H1 (cell line): ENCODE results near the gene GP2. TPM values are rescaled to one million over a fixed set of nuclear protein-coding genes. Genes with fewer than 3 reads are reported as not detected.

ENCODE experiments used
- CTCF ChIA-PET: fragments of 300-600 bp; sonication (Branson Sonifier 250); formaldehyde crosslinking; loops from one replicate; lab custom pipeline; 2021; ENCODE audit not compliant: partially characterized antibody; lab: Charles Lee
- POLR2A ChIA-PET: fragments of 300-600 bp; sonication (Branson Sonifier 250); formaldehyde crosslinking; loops from one replicate; lab custom pipeline; 2021; ENCODE audit warnings: inconsistent platforms; ENCODE audit not compliant: partially characterized antibody; lab: Charles Lee
- DNase-seq, 2 experiments: peaks; one replicate each; pipeline versions ENCODE4 v3.0.0 to v3.0.0-alpha.2; 2010 to 2022; ENCODE audit warnings: low spot score in 2 of 2, low read depth in 1 of 2, mixed read lengths in 1 of 2
- FAIRE-seq: peaks from 2 replicates; lab custom pipeline; 2011; peaks lifted over from hg19 to GRCh38; lab: Jason Lieb, UNC
- H2AFZ ChIP-seq: 2 replicates; pipeline ENCODE4 v1.8.1; 2012; ENCODE audit warnings: low read length, inconsistent platforms
- H2AK5ac ChIP-seq: 2 replicates; pipeline ENCODE4 v1.6.1; 2013; ENCODE audit warnings: low read depth, low read length
- H2BK120ac ChIP-seq: replicated peaks from 2 replicates; pipeline ENCODE3; 2013; ENCODE audit warnings: low read depth, low read length, inconsistent platforms
- H2BK12ac ChIP-seq: 2 replicates; pipeline ENCODE4 v1.6.1; 2013; ENCODE audit warnings: low read depth, low read length
- H2BK15ac ChIP-seq: 2 replicates; pipeline ENCODE4 v1.6.1; 2013; ENCODE audit warnings: low read length
- H2BK20ac ChIP-seq: 2 replicates; pipeline ENCODE4 v1.6.1; 2013; ENCODE audit warnings: low read length
- H2BK5ac ChIP-seq: 2 replicates; pipeline ENCODE4 v1.6.1; 2013; ENCODE audit warnings: low read depth, low read length
- H3K14ac ChIP-seq: 2 replicates; pipeline ENCODE4 v1.6.1; 2013; ENCODE audit warnings: inconsistent platforms; ENCODE audit not compliant: insufficient read length
- H3K18ac ChIP-seq: 2 replicates; pipeline ENCODE4 v1.6.1; 2013; ENCODE audit warnings: low read length; ENCODE audit errors: extremely low read depth
- H3K23ac ChIP-seq: 2 replicates; pipeline ENCODE4 v1.6.1; 2013; ENCODE audit warnings: inconsistent platforms; ENCODE audit not compliant: insufficient read length
- H3K23me2 ChIP-seq: 2 replicates; pipeline ENCODE4 v1.6.1; 2013; ENCODE audit warnings: low read depth, low read length
- H3K27ac ChIP-seq: 2 replicates; pipeline ENCODE4 v1.6.1; 2011; ENCODE audit warnings: low read depth, low read length, inconsistent platforms
- H3K27me3 ChIP-seq, 4 experiments: replicated peaks in 1 of 4; 1 replicate in 1 of 4; 2 replicates in 3 of 4; pipeline versions ENCODE4 v1.6.1 to v1.8.1; 2011 to 2013; ENCODE audit warnings: low read length in 3 of 4, mild to moderate bottlenecking in 3 of 4, inconsistent platforms in 2 of 4, mixed read lengths in 2 of 4, moderate library complexity in 1 of 4; ENCODE audit not compliant: control insufficient read depth in 3 of 4, insufficient read depth in 3 of 4; ENCODE audit errors: extremely low read depth in 1 of 4
- H3K36me3 ChIP-seq, 4 experiments: 2 replicates each; pipeline versions ENCODE4 v1.6.1 to v1.8.1; 2011 to 2013; ENCODE audit warnings: mild to moderate bottlenecking in 4 of 4, low read length in 3 of 4, moderate library complexity in 2 of 4, control low read depth in 1 of 4, inconsistent platforms in 1 of 4; ENCODE audit not compliant: insufficient read depth in 4 of 4, control insufficient read depth in 2 of 4
- H3K4ac ChIP-seq: replicated peaks from 2 replicates; pipeline ENCODE3; 2013; ENCODE audit warnings: low read length, low read depth, mixed read lengths, inconsistent platforms; ENCODE audit not compliant: insufficient read length
- H3K4me1 ChIP-seq, 4 experiments: replicated peaks in 1 of 4; 1 replicate in 1 of 4; 2 replicates in 3 of 4; pipeline versions ENCODE4 v1.6.1 to v1.8.1; 2011 to 2013; ENCODE audit warnings: low read length in 3 of 4, inconsistent platforms in 2 of 4, mixed read lengths in 1 of 4; ENCODE audit not compliant: insufficient read depth in 4 of 4, control insufficient read depth in 3 of 4
- H3K4me2 ChIP-seq, 2 experiments: 2 replicates each; pipeline versions ENCODE4 v1.6.1 to v1.8.1; 2011 to 2013; ENCODE audit warnings: low read depth in 2 of 2, low read length in 2 of 2, control low read depth in 1 of 2, inconsistent platforms in 1 of 2, mild to moderate bottlenecking in 1 of 2; ENCODE audit not compliant: insufficient read depth in 1 of 2
- H3K4me3 ChIP-seq, 4 experiments: fragments of 200-600, 300-600 bp in 1 of 4; sonication (generic), shearing (Covaris generic), sonication (Bioruptor Twin) in 1 of 4; 2 replicates each; pipeline versions ENCODE4 v1.5.1 to v1.8.1; 2011 to 2016; ENCODE audit warnings: low read length in 4 of 4, low read depth in 3 of 4, control low read depth in 2 of 4, inconsistent platforms in 2 of 4, mild to moderate bottlenecking in 2 of 4, mixed read lengths in 1 of 4, moderate library complexity in 1 of 4; ENCODE audit not compliant: insufficient read depth in 2 of 4; ENCODE audit errors: extremely low read depth in 1 of 4
- H3K56ac ChIP-seq: replicated peaks from 2 replicates; pipeline ENCODE3; 2013; ENCODE audit warnings: low read depth, mild to moderate bottlenecking, mixed read lengths, low read length, inconsistent platforms; ENCODE audit not compliant: insufficient read length
- H3K79me1 ChIP-seq: 2 replicates; pipeline ENCODE4 v1.6.1; 2013; ENCODE audit warnings: low read depth, low read length, control low read depth
- H3K79me2 ChIP-seq, 2 experiments: 2 replicates each; pipeline versions ENCODE4 v1.6.1 to v1.8.1; 2012 to 2013; ENCODE audit warnings: low read length in 2 of 2, mild to moderate bottlenecking in 2 of 2, inconsistent platforms in 1 of 2; ENCODE audit not compliant: insufficient read depth in 2 of 2, control insufficient read depth in 1 of 2
- H3K9ac ChIP-seq, 4 experiments: replicated peaks in 1 of 4; 1 replicate in 1 of 4; 2 replicates in 3 of 4; pipeline versions ENCODE4 v1.6.1 to v1.8.1; 2011 to 2013; ENCODE audit warnings: low read depth in 3 of 4, low read length in 3 of 4, control low read depth in 2 of 4, mild to moderate bottlenecking in 2 of 4, moderate library complexity in 2 of 4, inconsistent platforms in 1 of 4; ENCODE audit errors: extremely low read depth in 1 of 4
- H3K9me3 ChIP-seq, 2 experiments: 2 replicates each; pipeline versions ENCODE4 v1.6.1 to v1.8.1; 2012 to 2013; ENCODE audit warnings: mild to moderate bottlenecking in 2 of 2, moderate library complexity in 2 of 2, control low read depth in 1 of 2, inconsistent platforms in 1 of 2, low read depth in 1 of 2, low read length in 1 of 2, mixed read lengths in 1 of 2; ENCODE audit not compliant: insufficient read depth in 2 of 2
- H4K20me1 ChIP-seq, 2 experiments: replicated peaks in 1 of 2; 2 replicates each; pipeline versions ENCODE3 to v1.8.1; 2011 to 2013; ENCODE audit warnings: inconsistent platforms in 2 of 2, low read length in 2 of 2, mild to moderate bottlenecking in 1 of 2; ENCODE audit not compliant: insufficient read depth in 2 of 2, control insufficient read depth in 1 of 2
- H4K5ac ChIP-seq: 2 replicates; pipeline ENCODE4 v1.6.1; 2013; ENCODE audit warnings: low read length, low read depth, mixed read lengths, inconsistent platforms; ENCODE audit not compliant: insufficient read length
- H4K8ac ChIP-seq: 2 replicates; pipeline ENCODE4 v1.8.0; 2013; ENCODE audit warnings: mild to moderate bottlenecking, moderate library complexity, low read length, inconsistent platforms; ENCODE audit not compliant: insufficient read depth; ENCODE audit errors: extremely low read depth
- H4K91ac ChIP-seq: replicated peaks from 2 replicates; pipeline ENCODE3; 2013; ENCODE audit warnings: low read length, mixed read lengths, inconsistent platforms; ENCODE audit not compliant: insufficient read length
- BACH1 ChIP-seq: IDR thresholded peaks from 2 replicates; pipeline ENCODE4 v1.6.1; 2012; ENCODE audit warnings: low read length, improper control_type of control experiment
- CEBPB ChIP-seq: IDR thresholded peaks from 2 replicates; pipeline ENCODE4 v1.6.1; 2012; ENCODE audit warnings: low read depth, low read length
- CHD1 ChIP-seq: IDR thresholded peaks from 2 replicates; pipeline ENCODE4 v1.6.1; 2012; ENCODE audit warnings: low read depth, low read length, improper control_type of control experiment
- CHD2 ChIP-seq: IDR thresholded peaks from 2 replicates; pipeline ENCODE4 v1.6.1; 2012; ENCODE audit warnings: low read length, improper control_type of control experiment
- CTBP2 ChIP-seq: IDR thresholded peaks from 2 replicates; pipeline ENCODE4 v1.7.0; 2011; ENCODE audit warnings: borderline replicate concordance, mild to moderate bottlenecking, moderate library complexity, mixed read lengths, low read length; ENCODE audit not compliant: insufficient read depth, insufficient read length
- E2F6 ChIP-seq: IDR thresholded peaks from 2 replicates; pipeline ENCODE4 v1.6.1; 2012; ENCODE audit warnings: inconsistent platforms
- HDAC2 ChIP-seq, 2 experiments: fragments of 300-600 bp in 1 of 2; sonication (generic) in 1 of 2; IDR thresholded peaks; 2 replicates each; pipeline ENCODE4 v1.6.1; 2011 to 2012; ENCODE audit warnings: low read depth in 2 of 2, low read length in 2 of 2, mild to moderate bottlenecking in 2 of 2, moderate library complexity in 2 of 2, borderline replicate concordance in 1 of 2, inconsistent platforms in 1 of 2
- KDM1A ChIP-seq: fragments of 200-600, 300-600 bp; sonication (generic); IDR thresholded peaks from 2 replicates; pipeline ENCODE4 v1.7.1; 2016; ENCODE audit warnings: mild to moderate bottlenecking, low read length, borderline replicate concordance
- KDM5A ChIP-seq: fragments of 200-600 bp; IDR thresholded peaks from 2 replicates; pipeline ENCODE4 v1.7.1; 2012; ENCODE audit warnings: mild to moderate bottlenecking, low read length, inconsistent platforms, mixed read lengths
- MAFK ChIP-seq: IDR thresholded peaks from 2 replicates; pipeline ENCODE4 v1.6.1; 2012; ENCODE audit warnings: low read depth, mild to moderate bottlenecking, improper control_type of control experiment, low read length
- SAP30 ChIP-seq: fragments of 300-600 bp; sonication (generic); IDR thresholded peaks from 2 replicates; pipeline ENCODE4 v1.7.1; 2012; ENCODE audit warnings: low read length, moderate library complexity, mild to moderate bottlenecking, inconsistent platforms; ENCODE audit not compliant: insufficient read depth, insufficient replicate concordance
- TAF1 ChIP-seq: IDR thresholded peaks from 2 replicates; pipeline ENCODE4 v1.6.1; 2011; ENCODE audit warnings: mild to moderate bottlenecking, low read depth, low read length
- TCF12 ChIP-seq: IDR thresholded peaks from 2 replicates; pipeline ENCODE4 v1.6.1; 2011; ENCODE audit warnings: low read depth, mild to moderate bottlenecking, low read length
- ZNF274 ChIP-seq: IDR thresholded peaks from 2 replicates; pipeline ENCODE4 v1.7.0; 2012; ENCODE audit warnings: low read length, borderline replicate concordance; ENCODE audit errors: extremely low read depth
- WGBS, 2 experiments: shearing (Covaris generic) in 1 of 2; methylation state at CpG; one replicate each; pipeline versions ENCODE4 v1.1.6 to v1.1.7; 2013 to 2015; ENCODE audit warnings: low lambda C conversion rate in 2 of 2, mixed read lengths in 2 of 2, inconsistent platforms in 1 of 2, low coverage in 1 of 2, missing lambda C conversion rate in 1 of 2; ENCODE audit not compliant: insufficient replicate concordance in 2 of 2, insufficient coverage in 1 of 2, insufficient read length in 1 of 2; ENCODE audit errors: extremely low coverage in 1 of 2, missing lambda C conversion rate in 1 of 2; 5-methylcytosine and 5-hydroxymethylcytosine counted together
- polyA plus RNA-seq, 7 experiments: library from polyadenylated mRNA; depleted of rRNA in 3 of 7; stranded (reverse) in 5 of 7; unstranded in 2 of 7; fragments of >200 nt in 5 of 7; fragments of 200-250 nt in 2 of 7; gene quantifications; 1 replicate in 5 of 7; 2 replicates in 1 of 7; 4 replicates in 1 of 7; pipeline versions ENCODE4 v1.2.1 to v1.2.3, GENCODE V29; 2011 to 2013; ENCODE audit warnings: missing spikeins in 2 of 7, mixed read lengths in 2 of 7
- total RNA-seq: library from RNA; stranded (reverse); fragmentation: NEBNext Ultra II Directional; extraction: Animal tissue kit (Norgen Biotek cat#: 25700); gene quantifications from 2 replicates; pipeline ENCODE4 v1.2.1, GENCODE V29; 2021

The GP2 gene
- total and polyA plus RNA-seq, 2 of the 8 experiments (the other 6 are each of a cell fraction or from before 2014, with no cell fraction given): not detected

- H2BK5ac ChIP-seq: no peak overlapping the region
- H2BK12ac ChIP-seq: no peak overlapping the region
- no peak overlapping the region for H3K18ac ChIP-seq
- no peaks in the 10 kb centered on the region for H4K20me1 ChIP-seq
- H3K27me3 ChIP-seq: no peaks in the 10 kb centered on the region
- no peak overlapping the region for H3K4ac ChIP-seq
- no peak overlapping the region for H3K56ac ChIP-seq
- ChIA-PET CTCF (interaction anchor here (1.0 to 1.3 kb wide), 4 partner anchors 10 to 26 kb away, joined by 3 to 6 read pairs (median 4); no protein-coding TSS in a partner anchor), POLR2A (interaction anchor here (0.7 kb wide), 1 partner anchor 380 kb away, joined by 3 read pairs; no protein-coding TSS in a partner anchor)
- no peak overlapping the region for H3K4me2 ChIP-seq
- no peaks in the 10 kb centered on the region for H3K36me3 ChIP-seq
- FAIRE-seq (no peak), DNase-seq (no peak)
- no peaks in the 10 kb centered on the region for H3K79me2 ChIP-seq
- H4K8ac ChIP-seq: no peak overlapping the region
- H3K23ac ChIP-seq: no peak overlapping the region
- H2BK15ac ChIP-seq: no peak overlapping the region
- no peak overlapping the region for H2BK120ac ChIP-seq
- no peak overlapping the region for H2AK5ac ChIP-seq
- H3K27ac ChIP-seq: no peak overlapping the region
- H4K5ac ChIP-seq: no peak overlapping the region
- H3K4me1 ChIP-seq: no peaks in the 10 kb centered on the region
- no peak overlapping the region for H2AFZ ChIP-seq
- no peaks in the 10 kb centered on the region; the same call in 1 of the 2 replicates for H3K23me2 ChIP-seq
- no peak overlapping the region for H3K4me3 ChIP-seq
- H2BK20ac ChIP-seq: no peak overlapping the region
- H3K9me3 ChIP-seq: no peaks in the 10 kb centered on the region
- no peak overlapping the region for H3K14ac ChIP-seq
- WGBS, 2 experiments: 79% methylated on average over 3 of the region's 3 CpGs; no CpG with 5 or more reads in 1 of the 2 experiments
- no peak overlapping the region for H3K9ac ChIP-seq
- no peak overlapping the region for H4K91ac ChIP-seq
- H3K79me1 ChIP-seq: no peaks in the 10 kb centered on the region
- no peak for TF ChIP-seq SAP30
- TF ChIP-seq HDAC2 (IDR thresholded peaks at IDR 0.05; ENCODE audit: borderline replicate concordance in 1 of 2, low read depth in 2 of 2, low read length in 2 of 2): no peak
- TF ChIP-seq BACH1: no peak
- TF ChIP-seq TAF1: no peak
- no peak for TF ChIP-seq KDM1A
- TF ChIP-seq TCF12: no peak
- TF ChIP-seq MAFK: no peak
- no peak for TF ChIP-seq CHD1
- TF ChIP-seq ZNF274: no peak
- no peak for TF ChIP-seq E2F6
- no peak for TF ChIP-seq CHD2
- TF ChIP-seq CTBP2: no peak
- TF ChIP-seq CEBPB: no peak
- TF ChIP-seq KDM5A: no peak
These were observed 992 bp downstream of the GP2 start for GRCh38 chr16:20326321-20326720.
